ENCODE results near the gene CGB1. TPM values are rescaled to one million over a fixed set of nuclear protein-coding genes. Genes with fewer than 3 reads are reported as not detected.
"Not testable (repeated sequence)": the region's sequence is repeated elsewhere in the genome, so short reads cannot be mapped to it uniquely, and the experiment has no call there.

The CGB1 gene
- total RNA-seq, 1 experiment from 2014 or later, result not detected

GRCh38 chr19:49031642-49032301 is 4.9 kb downstream of the CGB1 start, which contains the start of gene CGB2:
CGB2 (plus strand) TSS chr19:49031890; CDS start chr19:49032096, 206 bp downstream.
- not testable (repeated sequence) for H4K20me1 ChIP-seq (ENCODE audit: control insufficient read depth, insufficient read depth, insufficient read length); H3K27ac ChIP-seq (ENCODE audit: insufficient read length, low read depth, low read length); H4K8ac ChIP-seq (replicated peaks; ENCODE audit: insufficient read length, low read depth, low read length); H2BK20ac ChIP-seq (ENCODE audit: low read depth, low read length, poor library complexity, severe bottlenecking); H4K91ac ChIP-seq (ENCODE audit: insufficient read length, low read depth, low read length); H3K79me1 ChIP-seq (ENCODE audit: insufficient read depth, low read depth, low read length, poor library complexity, severe bottlenecking); H3K9ac ChIP-seq (ENCODE audit: extremely low read depth, insufficient read length, low read length); H3K4ac ChIP-seq (ENCODE audit: low read depth, low read length); H3K4me2 ChIP-seq (ENCODE audit: insufficient read depth, insufficient read length, low read length); H2BK12ac ChIP-seq (ENCODE audit: insufficient read length, low read depth, low read length); H3K14ac ChIP-seq (ENCODE audit: insufficient read depth, low read length); H3K4me1 ChIP-seq (ENCODE audit: insufficient read depth, low read length); H3K79me2 ChIP-seq (ENCODE audit: insufficient read depth, low read length); H3K9me3 Mint-ChIP-seq; H3T11ph ChIP-seq (ENCODE audit: low read length); H2BK120ac ChIP-seq (ENCODE audit: low read depth, low read length, poor library complexity, severe bottlenecking); H3K27ac Mint-ChIP-seq; H3K56ac ChIP-seq (ENCODE audit: insufficient read length, low read depth, low read length); H3K36me3 Mint-ChIP-seq (ENCODE audit: insufficient read depth in 1 of 3, low read depth in 3 of 3); H3K9me3 ChIP-seq (ENCODE audit: control insufficient read depth, low read depth, low read length); H2BK15ac ChIP-seq (ENCODE audit: low read depth, low read length); H3K23me2 ChIP-seq (ENCODE audit: insufficient read length, low read depth, low read length, poor library complexity, severe bottlenecking); H2BK5ac ChIP-seq (ENCODE audit: insufficient read length, low read length); H3K4me1 Mint-ChIP-seq; H3K23ac ChIP-seq (ENCODE audit: insufficient read length, low read depth, low read length); H2AFZ ChIP-seq (ENCODE audit: low read length); H2AK5ac ChIP-seq (ENCODE audit: insufficient read length, low read length); H4K5ac ChIP-seq (ENCODE audit: insufficient read length, low read depth, low read length); H3K18ac ChIP-seq (ENCODE audit: insufficient read length, low read depth, low read length); H3K27me3 ChIP-seq (ENCODE audit: insufficient read depth, low read length)
- DNase-seq, result peak; percentile 79
- peak; percentile 88 for TF ChIP-seq CTCF (conservative IDR thresholded peaks at IDR 0.05)
- no CpG with 5 or more reads among the region's 28 CpGs for WGBS (ENCODE audit: extremely low coverage, insufficient read length, low lambda C conversion rate)
- peaks cover 27% of the 10 kb centered on the region for H3K27me3 Mint-ChIP-seq (ENCODE audit: low read depth)
- peak within 1 kb of the TSS; percentile 8 to 73; a peak in 4 of 5 replicates for H3K4me3 Mint-ChIP-seq

GRCh38 chr19:49030323-49030722 is 6.4 kb downstream of the CGB1 start:
- H4K8ac ChIP-seq (replicated peaks; ENCODE audit: insufficient read length, low read depth, low read length); H3T11ph ChIP-seq (ENCODE audit: low read length); H2BK5ac ChIP-seq (ENCODE audit: insufficient read length, low read length); H3K4me2 ChIP-seq (ENCODE audit: insufficient read depth, insufficient read length, low read length); H3K27ac Mint-ChIP-seq; H4K20me1 ChIP-seq (ENCODE audit: control insufficient read depth, insufficient read depth, insufficient read length); H3K79me1 ChIP-seq (ENCODE audit: insufficient read depth, low read depth, low read length, poor library complexity, severe bottlenecking); H2BK15ac ChIP-seq (ENCODE audit: low read depth, low read length); H3K18ac ChIP-seq (ENCODE audit: insufficient read length, low read depth, low read length); H4K5ac ChIP-seq (ENCODE audit: insufficient read length, low read depth, low read length); H3K9me3 ChIP-seq (ENCODE audit: control insufficient read depth, low read depth, low read length); H3K23ac ChIP-seq (ENCODE audit: insufficient read length, low read depth, low read length); H2BK120ac ChIP-seq (ENCODE audit: low read depth, low read length, poor library complexity, severe bottlenecking); H3K14ac ChIP-seq (ENCODE audit: insufficient read depth, low read length); H3K4me3 Mint-ChIP-seq; H3K9ac ChIP-seq (ENCODE audit: extremely low read depth, insufficient read length, low read length); H3K27ac ChIP-seq (ENCODE audit: insufficient read length, low read depth, low read length); H3K36me3 Mint-ChIP-seq (ENCODE audit: insufficient read depth in 1 of 3, low read depth in 3 of 3); H3K79me2 ChIP-seq (ENCODE audit: insufficient read depth, low read length); H3K4me1 ChIP-seq (ENCODE audit: insufficient read depth, low read length); DNase-seq; H3K23me2 ChIP-seq (ENCODE audit: insufficient read length, low read depth, low read length, poor library complexity, severe bottlenecking); H2BK12ac ChIP-seq (ENCODE audit: insufficient read length, low read depth, low read length); H4K91ac ChIP-seq (ENCODE audit: insufficient read length, low read depth, low read length); H2AK5ac ChIP-seq (ENCODE audit: insufficient read length, low read length); H3K27me3 ChIP-seq (ENCODE audit: insufficient read depth, low read length); H2AFZ ChIP-seq (ENCODE audit: low read length); H3K56ac ChIP-seq (ENCODE audit: insufficient read length, low read depth, low read length); H3K4me1 Mint-ChIP-seq; H2BK20ac ChIP-seq (ENCODE audit: low read depth, low read length, poor library complexity, severe bottlenecking); H3K9me3 Mint-ChIP-seq; H3K4ac ChIP-seq (ENCODE audit: low read depth, low read length): not testable (repeated sequence)
- WGBS (ENCODE audit: extremely low coverage, insufficient read length, low lambda C conversion rate), result no CpG with 5 or more reads among the region's 8 CpGs
- H3K27me3 Mint-ChIP-seq (ENCODE audit: low read depth), result peaks cover 26% of the 10 kb centered on the region

Data from H9 (cell line).